GM19372 (cell line): Measurements from ENCODE around the gene DNALI1.
"Not testable (repeated sequence)": the region's sequence is repeated elsewhere in the genome, so short reads cannot be mapped to it uniquely, and the experiment has no call there.

Experiments used
- ATAC-seq: cut with Tn5 transposase; IDR thresholded peaks from one replicate; pipeline ENCODE4 v1.9.1; 2021; ENCODE audit warnings: mild to moderate bottlenecking, low read depth, moderate library complexity; ENCODE audit not compliant: unreplicated experiment

The DNALI1 gene

DNA sequence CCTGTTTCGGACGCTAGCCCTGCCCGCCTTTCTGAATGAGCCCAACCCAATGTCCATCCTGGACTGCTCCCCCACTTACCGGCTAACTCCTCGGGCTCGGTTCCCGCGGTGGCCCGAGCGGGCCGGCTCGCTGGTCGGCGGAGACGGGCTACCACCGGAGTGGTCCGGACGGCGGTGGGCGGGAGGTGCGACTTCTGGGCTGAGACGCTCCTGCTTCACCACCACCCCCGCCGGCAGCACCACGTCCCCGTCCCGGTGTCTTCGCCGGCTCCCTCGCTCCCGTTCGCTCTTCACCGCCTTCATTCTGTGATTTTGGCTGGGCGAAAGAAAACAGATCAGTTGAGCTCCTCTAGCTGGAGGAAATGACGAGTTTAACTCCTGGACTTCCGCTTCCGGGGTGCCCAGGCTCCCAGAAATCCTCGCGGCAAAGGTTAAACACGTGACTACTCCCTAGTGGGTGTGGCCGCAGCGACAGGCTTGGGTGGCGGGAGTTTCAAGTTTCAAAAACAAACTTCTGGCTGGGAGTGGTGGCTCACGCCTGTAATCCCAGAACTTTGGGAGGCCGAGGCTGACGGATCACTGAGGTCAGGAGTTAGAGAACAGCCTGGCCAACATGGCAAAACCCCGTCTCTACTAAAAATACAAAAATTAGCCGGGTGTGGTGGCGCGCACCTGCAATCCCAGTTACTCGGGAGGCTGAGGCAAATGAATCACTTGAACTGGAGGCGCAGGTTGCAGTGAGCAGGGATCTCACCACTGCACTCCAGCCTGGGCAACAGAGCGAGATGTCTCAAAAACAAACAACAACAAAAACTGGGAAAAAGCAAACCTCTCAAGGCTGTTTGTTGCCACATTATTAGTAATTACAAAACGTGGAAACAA lies 2.6 kb upstream of the DNALI1 start, which contains the start of gene SNIP1:
SNIP1 (minus strand) TSS at position 367 of the 882 bp plus-strand sequence; CDS start at position 303, 64 bp downstream.
- ATAC-seq = peak; percentile 87

DNA sequence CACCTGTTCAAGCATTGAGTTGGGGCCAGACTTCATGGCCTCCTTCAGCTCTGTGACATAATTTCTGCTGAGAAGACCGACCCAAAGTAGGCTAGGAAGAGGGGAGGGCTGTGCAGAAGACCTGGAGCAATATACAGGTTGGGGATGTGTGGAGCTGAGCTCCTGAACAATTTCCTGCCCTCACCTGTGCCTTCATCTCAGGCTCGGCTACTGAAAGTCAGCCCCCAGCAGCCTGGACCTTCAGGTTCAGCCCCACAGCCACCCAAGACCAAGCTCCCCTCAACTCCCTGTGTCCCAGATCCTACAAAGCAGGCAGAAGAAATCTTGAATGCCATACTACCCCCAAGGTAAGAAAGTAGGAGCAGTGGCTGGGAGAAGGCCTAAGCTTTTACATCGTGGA lies 662 bp downstream of the DNALI1 start:
- no peak for ATAC-seq

DNA sequence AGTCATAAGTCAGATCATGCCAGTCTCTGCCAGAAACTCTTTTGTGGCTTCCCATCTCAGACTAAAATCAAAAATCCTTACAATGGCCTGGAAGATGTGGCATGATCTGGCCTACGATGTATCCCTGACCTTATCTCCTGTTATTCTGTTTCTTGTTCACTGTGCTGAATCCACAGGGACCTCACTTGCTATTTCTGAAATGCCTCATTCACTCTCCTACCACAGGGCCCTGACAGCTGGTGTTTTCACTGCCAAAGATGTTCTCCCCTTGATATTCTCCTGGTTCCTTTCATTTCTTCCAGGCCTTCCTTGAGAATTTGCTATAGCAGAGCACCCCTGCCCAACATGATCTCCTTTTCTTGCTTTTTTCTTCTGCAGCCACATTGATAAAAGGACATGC lies 1.7 kb downstream of the DNALI1 start:
- ATAC-seq = no peak

DNA sequence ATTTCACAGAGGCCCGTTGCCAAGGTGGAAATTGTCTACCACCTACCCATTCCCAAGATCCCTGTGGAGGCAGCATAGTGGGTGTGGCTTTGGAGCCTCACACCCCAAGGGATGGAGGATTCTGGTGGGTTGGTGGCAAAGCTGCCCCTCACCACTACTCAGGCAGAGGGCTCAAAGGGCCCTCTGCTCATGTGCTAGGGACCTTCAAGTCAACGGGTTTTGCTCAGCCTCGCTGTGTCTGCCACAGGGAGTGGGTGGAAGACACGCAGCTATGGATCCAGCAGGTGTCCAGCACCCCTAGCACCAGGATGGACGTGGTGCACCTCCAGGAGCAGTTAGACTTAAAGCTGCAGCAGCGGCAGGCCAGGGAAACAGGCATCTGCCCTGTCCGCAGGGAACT lies 2.3 kb downstream of the DNALI1 start:
- no peak for ATAC-seq

- ATAC-seq = not testable (repeated sequence)
These were observed 3.2 kb downstream of the DNALI1 start for GRCh38 chr1:37559957-37560379.

GRCh38 chr1:37560401-37561132 lies 3.8 kb downstream of the DNALI1 start:
- no peak for ATAC-seq

GRCh38 chr1:37561133-37562132 lies 4.7 kb downstream of the DNALI1 start:
- ATAC-seq = no peak

GRCh38 chr1:37562984-37563383 lies 6.2 kb downstream of the DNALI1 start:
- ATAC-seq = no peak

DNA sequence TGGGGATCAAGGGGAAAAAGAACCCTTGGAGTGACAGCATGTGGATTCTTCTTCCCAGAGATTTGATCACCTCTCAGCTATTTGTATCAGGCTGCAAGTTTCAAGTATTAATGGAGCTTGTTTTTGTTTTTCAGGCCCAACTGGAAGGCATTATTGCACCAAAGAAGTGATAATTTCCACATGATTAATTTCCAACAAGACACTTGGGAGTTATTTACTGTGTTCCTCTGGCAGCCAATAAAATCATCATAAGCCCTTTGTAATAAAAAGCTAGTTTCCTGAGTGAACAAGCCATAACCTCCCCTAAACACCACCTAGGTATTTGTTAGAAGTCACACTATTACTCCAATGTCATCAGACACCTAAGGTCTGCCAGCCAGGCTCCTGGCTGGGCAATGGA lies 8.2 kb downstream of the DNALI1 start:
- ATAC-seq = no peak

DNA sequence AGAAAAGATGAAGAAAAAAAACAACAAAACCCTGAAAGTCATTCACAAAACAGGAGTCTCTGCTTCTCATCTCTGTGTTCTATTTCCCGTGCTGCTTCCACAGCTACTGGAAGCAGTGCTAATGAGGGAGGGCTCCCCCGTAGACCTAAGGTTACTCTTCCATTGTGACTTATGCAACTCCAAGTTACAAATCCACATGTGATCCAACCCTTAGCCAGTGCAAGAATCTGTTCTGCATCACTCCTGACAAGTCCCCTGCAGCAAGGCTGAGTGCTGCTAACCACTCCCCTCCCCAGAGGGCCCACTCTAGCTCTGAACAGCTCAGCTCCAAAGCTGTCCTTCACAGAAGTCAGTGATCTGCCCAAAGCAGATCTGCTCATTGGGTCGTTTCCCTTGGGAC lies 10.3 kb downstream of the DNALI1 start:
- ATAC-seq = no peak

DNA sequence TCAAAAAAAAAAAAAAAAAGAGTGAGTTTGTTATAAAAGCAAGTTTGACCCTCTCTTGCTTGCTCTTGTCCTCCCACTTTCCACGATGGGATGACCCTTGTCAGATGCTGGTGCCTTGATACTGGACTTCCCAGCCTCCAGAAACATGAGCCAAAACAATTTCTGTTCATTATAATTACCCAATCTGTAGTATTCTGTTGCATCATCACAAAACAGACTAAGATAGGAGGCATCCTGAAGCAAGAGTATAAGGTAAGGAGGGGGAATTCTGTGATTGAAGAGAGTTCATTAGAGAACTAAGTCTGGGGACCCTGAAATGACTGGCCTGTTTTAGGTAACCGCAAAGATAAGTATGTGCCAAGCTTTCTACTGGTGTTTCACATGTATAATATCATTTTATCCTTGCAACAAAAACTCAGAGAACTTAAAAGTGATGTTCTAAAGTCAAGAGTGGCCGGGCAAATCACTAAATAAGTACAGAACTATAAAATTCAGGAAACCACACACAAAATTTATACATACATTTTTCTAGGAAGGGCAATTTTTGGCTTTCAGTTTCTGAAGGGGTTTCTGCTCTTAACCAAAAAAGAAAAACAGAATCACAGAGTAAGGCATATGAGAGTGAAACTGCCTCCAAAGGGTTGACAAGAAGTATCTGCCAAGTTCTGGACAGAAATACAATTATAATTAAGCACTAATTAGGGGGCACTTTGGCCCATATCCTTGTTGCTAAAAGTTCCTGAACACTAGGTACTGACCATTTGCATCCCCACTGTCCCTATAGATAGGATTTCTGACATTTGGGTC lies 14.0 kb downstream of the DNALI1 start:
- no peak for ATAC-seq

DNA sequence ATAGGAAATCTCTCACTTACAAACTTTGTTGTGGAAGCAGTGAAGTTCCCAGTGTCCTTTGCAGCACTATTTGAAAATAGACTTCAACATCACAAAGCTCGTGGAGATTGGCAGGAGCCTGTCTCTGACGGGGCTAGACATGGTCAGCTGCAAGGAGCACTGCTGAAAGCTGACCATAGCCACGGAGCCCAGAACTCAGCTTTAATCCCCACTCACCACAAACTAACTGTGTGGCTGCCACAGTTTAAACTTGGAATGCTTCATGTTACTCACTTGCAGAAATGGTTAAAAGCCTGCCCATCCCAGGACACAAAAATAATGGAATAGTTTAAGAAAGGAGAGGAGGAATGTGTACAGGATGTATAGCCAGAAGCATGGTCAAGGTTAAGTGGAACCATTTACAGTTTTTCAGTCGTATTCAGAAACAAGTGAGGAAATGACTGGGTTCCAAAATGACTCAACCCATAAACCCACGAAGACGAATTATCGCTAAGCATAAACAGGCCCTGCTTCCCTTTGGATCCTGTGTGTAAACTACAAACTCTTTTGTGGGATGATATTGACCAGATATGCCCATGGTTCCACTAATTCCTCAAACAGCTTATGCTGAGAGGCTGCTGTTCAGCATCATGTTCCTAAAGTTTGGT lies 18.2 kb downstream of the DNALI1 start:
- no peak for ATAC-seq

- ATAC-seq = no peak
These were observed 19.0 kb downstream of the DNALI1 start for GRCh38 chr1:37575692-37576091.

DNA sequence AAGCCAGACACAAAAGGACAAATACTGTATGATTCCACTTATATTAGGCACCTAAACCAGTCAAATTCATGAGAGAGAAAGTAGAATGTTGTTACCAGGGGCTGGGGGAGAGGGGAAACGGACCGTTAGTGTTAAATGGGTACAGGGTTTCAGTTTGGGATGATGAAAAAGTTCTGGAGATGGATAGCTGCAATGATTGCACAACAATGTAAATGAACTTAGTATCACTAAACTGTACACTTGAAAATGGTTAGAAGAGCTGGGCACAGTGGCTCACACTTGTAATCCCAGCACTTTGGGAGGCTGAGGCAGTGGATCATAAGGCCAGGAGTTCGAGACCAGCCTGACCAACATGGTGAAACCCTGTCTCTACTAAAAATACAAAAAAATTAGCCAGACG lies 27.8 kb downstream of the DNALI1 start:
- not testable (repeated sequence) for ATAC-seq

GRCh38 chr1:37588939-37589338 lies 32.2 kb downstream of the DNALI1 start:
- no peak for ATAC-seq

- no peak for ATAC-seq
These were observed 37.0 kb downstream of the DNALI1 start for GRCh38 chr1:37593726-37594125.

- ATAC-seq = peak; percentile 98
These were observed 38.9 kb downstream of the DNALI1 start, which contains the start of gene GNL2 for GRCh38 chr1:37595440-37596181. Gene GNL2, minus strand, starts transcription at chr1:37595937. Its CDS starts 115 bp downstream, at chr1:37595822.

DNA sequence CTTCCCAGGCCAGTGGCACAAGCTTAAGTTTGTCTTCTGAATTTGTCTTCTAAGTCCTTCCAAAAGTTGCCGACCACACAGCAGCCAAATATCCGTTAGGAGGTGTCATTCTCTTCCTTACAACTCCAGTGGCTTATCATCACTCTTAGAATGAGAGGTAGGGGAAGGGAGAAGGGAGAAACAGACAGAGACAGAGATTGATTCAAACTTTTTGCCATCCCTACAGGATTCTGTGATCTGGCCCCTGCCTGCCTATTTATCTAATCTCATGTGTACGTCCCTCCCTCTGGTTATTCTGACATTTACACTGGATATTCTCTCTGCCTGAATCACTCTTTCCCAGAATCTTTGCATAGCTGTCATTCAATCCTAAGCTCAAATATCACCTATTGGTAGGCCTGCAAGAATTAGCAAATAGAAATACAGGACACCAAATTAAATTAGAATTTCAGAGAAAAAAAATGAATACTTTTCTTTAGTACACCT lies 39.5 kb downstream of the DNALI1 start:
- no peak for ATAC-seq
